ENCODE measurements around the gene CX3CL1. TPM values are rescaled to one million over a fixed set of nuclear protein-coding genes. Genes with fewer than 3 reads are reported as not detected.

The CX3CL1 gene
- polyA plus RNA-seq, 1 donor (not counting 4 experiments of a cell fraction or from before 2014, with no cell fraction given), result 0.47 TPM

GRCh38 chr16:57412584-57412983, 40.3 kb downstream of the CX3CL1 start:
- Histone ChIP-seq H3K9me3 (ENCODE audit: control insufficient read depth, low read depth, low read length) (peaks cover under 1% of the 10 kb centered on the region), H3K4me3 (ENCODE audit: control insufficient read depth in 2 of 3, extremely low read depth in 1 of 3, insufficient read depth in 2 of 3, low read depth in 1 of 3, low read length in 3 of 3) (no peak overlapping the region), H3K4me2 (ENCODE audit: control insufficient read depth, extremely low read depth, insufficient read depth, low read depth, low read length) (no peak overlapping the region), H3K27me3 (ENCODE audit: control insufficient read depth, extremely low read depth, insufficient read depth, low read length) (peaks cover 14% of the 10 kb centered on the region), H2AFZ (ENCODE audit: control insufficient read depth, low read length) (no peak overlapping the region), H3K4me1 (ENCODE audit: control insufficient read depth, extremely low read depth, insufficient read depth, low read length) (peaks cover 16% of the 10 kb centered on the region), H3K27ac (ENCODE audit: control insufficient read depth, insufficient read depth, low read length) (no peak overlapping the region), H3K9ac (ENCODE audit: control insufficient read depth, extremely low read depth, insufficient read depth, low read length) (no peak overlapping the region), H3K9me1 (ENCODE audit: control insufficient read depth, extremely low read depth, insufficient read depth, low read length) (no peaks in the 10 kb centered on the region), H3K36me3 (ENCODE audit: control insufficient read depth in 2 of 2, extremely low read depth in 1 of 2, insufficient read depth in 2 of 2, low read length in 2 of 2) (no peaks in the 10 kb centered on the region), H3K79me2 (ENCODE audit: control insufficient read depth, insufficient read depth, low read length) (no peaks in the 10 kb centered on the region), H4K20me1 (ENCODE audit: control insufficient read depth, extremely low read depth, insufficient read depth, low read length) (no peaks in the 10 kb centered on the region)
- TF ChIP-seq EZH2 (IDR thresholded peaks at IDR 0.05; ENCODE audit: low read length) (no peak), CTCF (optimal IDR thresholded peaks at IDR 0.05 in 1 of 3, IDR thresholded peaks at IDR 0.05 in 1 of 3, conservative IDR thresholded peaks at IDR 0.05 in 1 of 3; ENCODE audit: extremely low read depth in 1 of 3, insufficient read depth in 2 of 3, low read length in 3 of 3) (no peak)
- DNase-seq (ENCODE audit: low read depth, low spot score) (no peak), FAIRE-seq (no peak)
- dilution Hi-C loops (cut with MboI; ENCODE audit: extremely low pct_ligation_motif_present, low sequenced_read_pairs), result loop anchor here (10.0 kb wide), 1 partner anchor 68 kb away; no protein-coding TSS in a partner anchor

DNA sequence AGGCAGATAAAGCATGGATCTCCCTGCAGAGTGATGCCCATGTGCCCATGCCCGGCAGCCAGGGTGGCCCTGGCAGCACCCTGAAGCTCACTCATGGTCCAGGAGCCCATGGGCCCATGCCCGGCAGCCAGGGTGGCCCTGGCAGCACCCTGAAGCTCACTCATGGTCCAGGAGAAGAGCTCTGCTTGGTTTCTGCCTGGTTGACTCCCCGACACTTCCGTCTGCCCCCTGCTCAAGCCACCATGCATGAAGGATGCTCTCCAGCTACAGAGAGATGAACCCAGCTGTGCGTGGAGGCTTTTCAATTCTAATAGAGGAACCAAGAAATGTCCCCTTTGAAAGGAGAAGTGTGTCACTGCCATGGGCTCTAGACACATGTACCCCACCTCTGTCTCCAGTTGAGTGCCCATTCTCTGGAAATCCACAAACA, 41.0 kb downstream of the CX3CL1 start:
- no peak overlapping the region for H3K9ac ChIP-seq (ENCODE audit: control insufficient read depth, extremely low read depth, insufficient read depth, low read length)
- H3K27me3 ChIP-seq (ENCODE audit: control insufficient read depth, extremely low read depth, insufficient read depth, low read length), result peaks cover 14% of the 10 kb centered on the region
- H2AFZ ChIP-seq (ENCODE audit: control insufficient read depth, low read length), result no peak overlapping the region
- no peak overlapping the region for H3K4me3 ChIP-seq (ENCODE audit: control insufficient read depth in 2 of 3, extremely low read depth in 1 of 3, insufficient read depth in 2 of 3, low read depth in 1 of 3, low read length in 3 of 3)
- no peaks in the 10 kb centered on the region for H3K79me2 ChIP-seq (ENCODE audit: control insufficient read depth, insufficient read depth, low read length)
- H4K20me1 ChIP-seq (ENCODE audit: control insufficient read depth, extremely low read depth, insufficient read depth, low read length), result no peaks in the 10 kb centered on the region
- H3K9me1 ChIP-seq (ENCODE audit: control insufficient read depth, extremely low read depth, insufficient read depth, low read length), result no peaks in the 10 kb centered on the region
- no peak overlapping the region for H3K27ac ChIP-seq (ENCODE audit: control insufficient read depth, insufficient read depth, low read length)
- DNase-seq (ENCODE audit: low read depth, low spot score) (no peak), FAIRE-seq (no peak)
- dilution Hi-C loops (cut with MboI; ENCODE audit: extremely low pct_ligation_motif_present, low sequenced_read_pairs), result loop anchor here (10.0 kb wide), 1 partner anchor 69 kb away; no protein-coding TSS in a partner anchor
- H3K4me2 ChIP-seq (ENCODE audit: control insufficient read depth, extremely low read depth, insufficient read depth, low read depth, low read length), result no peak overlapping the region
- TF ChIP-seq CTCF (optimal IDR thresholded peaks at IDR 0.05 in 1 of 3, IDR thresholded peaks at IDR 0.05 in 1 of 3, conservative IDR thresholded peaks at IDR 0.05 in 1 of 3; ENCODE audit: extremely low read depth in 1 of 3, insufficient read depth in 2 of 3, low read length in 3 of 3) (no peak), EZH2 (IDR thresholded peaks at IDR 0.05; ENCODE audit: low read length) (no peak)
- H3K4me1 ChIP-seq (ENCODE audit: control insufficient read depth, extremely low read depth, insufficient read depth, low read length), result peaks cover 23% of the 10 kb centered on the region
- H3K9me3 ChIP-seq (ENCODE audit: control insufficient read depth, low read depth, low read length), result no peaks in the 10 kb centered on the region
- no peaks in the 10 kb centered on the region for H3K36me3 ChIP-seq (ENCODE audit: control insufficient read depth in 2 of 2, extremely low read depth in 1 of 2, insufficient read depth in 2 of 2, low read length in 2 of 2)

Measured in keratinocyte (primary cell).